ENCODE results near the gene ACTR5.
A peak's percentile ranks its signal among the peaks of the same experiment; 100 is the strongest.

The ACTR5 gene

GRCh38 chr20:38729767-38730166, 18.5 kb upstream of the ACTR5 start:
- no peak for DNase-seq

GRCh38 chr20:38730167-38730988, 17.9 kb upstream of the ACTR5 start:
- no peak for DNase-seq

- DNase-seq, result peak; percentile 71
These were observed 17.1 kb upstream of the ACTR5 start for GRCh38 chr20:38730989-38731737.

- no peak for DNase-seq
These were observed 16.5 kb upstream of the ACTR5 start for GRCh38 chr20:38731738-38732113.

GRCh38 chr20:38732981-38733380, 15.3 kb upstream of the ACTR5 start:
- no peak for DNase-seq

- no peak for DNase-seq
These were observed 13.1 kb upstream of the ACTR5 start for GRCh38 chr20:38735172-38735571.

GRCh38 chr20:38737887-38738286, 10.4 kb upstream of the ACTR5 start:
- DNase-seq, result no peak

- no peak for DNase-seq
These were observed 2.5 kb upstream of the ACTR5 start for GRCh38 chr20:38745757-38746156.

GRCh38 chr20:38747495-38748096, 664 bp upstream of the ACTR5 start:
- no peak for DNase-seq

- peak; percentile 24 for DNase-seq
These were observed 545 bp downstream of the ACTR5 start for GRCh38 chr20:38748861-38749149.

GRCh38 chr20:38751360-38751976, 3.2 kb downstream of the ACTR5 start:
- peak; percentile 65 for DNase-seq

- DNase-seq, result no peak
These were observed 3.8 kb downstream of the ACTR5 start for GRCh38 chr20:38752029-38752428.

- no peak for DNase-seq
These were observed 6.7 kb downstream of the ACTR5 start for GRCh38 chr20:38754924-38755323.

GRCh38 chr20:38755324-38755910, 7.2 kb downstream of the ACTR5 start:
- DNase-seq, result no peak

- peak; percentile 36 for DNase-seq
These were observed 9.0 kb downstream of the ACTR5 start for GRCh38 chr20:38757145-38757775.

- no peak for DNase-seq
These were observed 10.8 kb downstream of the ACTR5 start for GRCh38 chr20:38759106-38759505.

- no peak for DNase-seq
These were observed 12.7 kb downstream of the ACTR5 start for GRCh38 chr20:38760978-38761377.

GRCh38 chr20:38762174-38762573, 13.9 kb downstream of the ACTR5 start:
- no peak for DNase-seq

GRCh38 chr20:38763616-38764015, 15.4 kb downstream of the ACTR5 start:
- no peak for DNase-seq

GRCh38 chr20:38764567-38765318, 16.5 kb downstream of the ACTR5 start:
- DNase-seq, result peak; percentile 51

GRCh38 chr20:38766071-38766470, 17.8 kb downstream of the ACTR5 start:
- no peak for DNase-seq

All from hematopoietic multipotent progenitor cell treated with erythropoietin and hydrocortisone succinate and interleukin-3 and kit ligand, for 8 days (in vitro differentiated cells).